ENCODE results near the gene SRPX.

DNA sequence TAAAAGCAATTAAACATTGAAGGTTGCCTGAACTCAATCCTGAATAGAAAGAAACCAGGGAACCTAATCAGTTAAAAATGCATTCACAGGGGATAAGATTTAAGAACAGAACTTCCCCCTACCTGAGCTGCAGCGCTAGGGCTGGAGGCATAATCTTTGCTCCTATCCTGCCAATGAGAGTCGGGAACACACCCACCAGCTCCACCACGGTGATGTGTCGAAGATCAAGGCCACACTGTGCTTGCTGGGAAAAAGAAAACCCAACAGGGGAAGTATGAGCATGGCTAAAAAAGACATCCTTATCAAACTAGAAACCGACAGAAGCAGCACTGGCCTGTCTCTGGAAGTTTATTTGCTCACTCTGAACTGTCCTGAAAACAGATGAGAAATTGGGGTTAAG, 66.3 kb downstream of the SRPX start:
- TF ChIP-seq EZH2 (conservative IDR thresholded peaks at IDR 0.05; ENCODE audit: low read depth, low read length) = no peak
- no peak for TF ChIP-seq FOXK2 (IDR thresholded peaks at IDR 0.05)
- TF ChIP-seq, protein P1, sequence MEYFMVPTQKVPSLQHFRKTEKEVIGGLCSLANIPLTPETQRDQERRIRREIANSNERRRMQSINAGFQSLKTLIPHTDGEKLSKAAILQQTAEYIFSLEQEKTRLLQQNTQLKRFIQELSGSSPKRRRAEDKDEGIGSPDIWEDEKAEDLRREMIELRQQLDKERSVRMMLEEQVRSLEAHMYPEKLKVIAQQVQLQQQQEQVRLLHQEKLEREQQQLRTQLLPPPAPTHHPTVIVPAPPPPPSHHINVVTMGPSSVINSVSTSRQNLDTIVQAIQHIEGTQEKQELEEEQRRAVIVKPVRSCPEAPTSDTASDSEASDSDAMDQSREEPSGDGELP (IDR thresholded peaks at IDR 0.05; ENCODE audit: borderline replicate concordance, low read depth) = no peak
- TF ChIP-seq, protein P2, sequence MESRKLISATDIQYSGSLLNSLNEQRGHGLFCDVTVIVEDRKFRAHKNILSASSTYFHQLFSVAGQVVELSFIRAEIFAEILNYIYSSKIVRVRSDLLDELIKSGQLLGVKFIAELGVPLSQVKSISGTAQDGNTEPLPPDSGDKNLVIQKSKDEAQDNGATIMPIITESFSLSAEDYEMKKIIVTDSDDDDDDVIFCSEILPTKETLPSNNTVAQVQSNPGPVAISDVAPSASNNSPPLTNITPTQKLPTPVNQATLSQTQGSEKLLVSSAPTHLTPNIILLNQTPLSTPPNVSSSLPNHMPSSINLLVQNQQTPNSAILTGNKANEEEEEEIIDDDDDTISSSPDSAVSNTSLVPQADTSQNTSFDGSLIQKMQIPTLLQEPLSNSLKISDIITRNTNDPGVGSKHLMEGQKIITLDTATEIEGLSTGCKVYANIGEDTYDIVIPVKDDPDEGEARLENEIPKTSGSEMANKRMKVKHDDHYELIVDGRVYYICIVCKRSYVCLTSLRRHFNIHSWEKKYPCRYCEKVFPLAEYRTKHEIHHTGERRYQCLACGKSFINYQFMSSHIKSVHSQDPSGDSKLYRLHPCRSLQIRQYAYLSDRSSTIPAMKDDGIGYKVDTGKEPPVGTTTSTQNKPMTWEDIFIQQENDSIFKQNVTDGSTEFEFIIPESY (CRISPR knock-in tag; IDR thresholded peaks at IDR 0.05) = no peak
- no peak for TF ChIP-seq KDM1A (CRISPR knock-in tag; IDR thresholded peaks at IDR 0.05)
- TF ChIP-seq, protein P3, sequence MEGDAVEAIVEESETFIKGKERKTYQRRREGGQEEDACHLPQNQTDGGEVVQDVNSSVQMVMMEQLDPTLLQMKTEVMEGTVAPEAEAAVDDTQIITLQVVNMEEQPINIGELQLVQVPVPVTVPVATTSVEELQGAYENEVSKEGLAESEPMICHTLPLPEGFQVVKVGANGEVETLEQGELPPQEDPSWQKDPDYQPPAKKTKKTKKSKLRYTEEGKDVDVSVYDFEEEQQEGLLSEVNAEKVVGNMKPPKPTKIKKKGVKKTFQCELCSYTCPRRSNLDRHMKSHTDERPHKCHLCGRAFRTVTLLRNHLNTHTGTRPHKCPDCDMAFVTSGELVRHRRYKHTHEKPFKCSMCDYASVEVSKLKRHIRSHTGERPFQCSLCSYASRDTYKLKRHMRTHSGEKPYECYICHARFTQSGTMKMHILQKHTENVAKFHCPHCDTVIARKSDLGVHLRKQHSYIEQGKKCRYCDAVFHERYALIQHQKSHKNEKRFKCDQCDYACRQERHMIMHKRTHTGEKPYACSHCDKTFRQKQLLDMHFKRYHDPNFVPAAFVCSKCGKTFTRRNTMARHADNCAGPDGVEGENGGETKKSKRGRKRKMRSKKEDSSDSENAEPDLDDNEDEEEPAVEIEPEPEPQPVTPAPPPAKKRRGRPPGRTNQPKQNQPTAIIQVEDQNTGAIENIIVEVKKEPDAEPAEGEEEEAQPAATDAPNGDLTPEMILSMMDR (CRISPR knock-in tag; IDR thresholded peaks at IDR 0.05) = no peak
- TF ChIP-seq SMAD3 (CRISPR knock-in tag; IDR thresholded peaks at IDR 0.05) = no peak
- TF ChIP-seq, protein P4, sequence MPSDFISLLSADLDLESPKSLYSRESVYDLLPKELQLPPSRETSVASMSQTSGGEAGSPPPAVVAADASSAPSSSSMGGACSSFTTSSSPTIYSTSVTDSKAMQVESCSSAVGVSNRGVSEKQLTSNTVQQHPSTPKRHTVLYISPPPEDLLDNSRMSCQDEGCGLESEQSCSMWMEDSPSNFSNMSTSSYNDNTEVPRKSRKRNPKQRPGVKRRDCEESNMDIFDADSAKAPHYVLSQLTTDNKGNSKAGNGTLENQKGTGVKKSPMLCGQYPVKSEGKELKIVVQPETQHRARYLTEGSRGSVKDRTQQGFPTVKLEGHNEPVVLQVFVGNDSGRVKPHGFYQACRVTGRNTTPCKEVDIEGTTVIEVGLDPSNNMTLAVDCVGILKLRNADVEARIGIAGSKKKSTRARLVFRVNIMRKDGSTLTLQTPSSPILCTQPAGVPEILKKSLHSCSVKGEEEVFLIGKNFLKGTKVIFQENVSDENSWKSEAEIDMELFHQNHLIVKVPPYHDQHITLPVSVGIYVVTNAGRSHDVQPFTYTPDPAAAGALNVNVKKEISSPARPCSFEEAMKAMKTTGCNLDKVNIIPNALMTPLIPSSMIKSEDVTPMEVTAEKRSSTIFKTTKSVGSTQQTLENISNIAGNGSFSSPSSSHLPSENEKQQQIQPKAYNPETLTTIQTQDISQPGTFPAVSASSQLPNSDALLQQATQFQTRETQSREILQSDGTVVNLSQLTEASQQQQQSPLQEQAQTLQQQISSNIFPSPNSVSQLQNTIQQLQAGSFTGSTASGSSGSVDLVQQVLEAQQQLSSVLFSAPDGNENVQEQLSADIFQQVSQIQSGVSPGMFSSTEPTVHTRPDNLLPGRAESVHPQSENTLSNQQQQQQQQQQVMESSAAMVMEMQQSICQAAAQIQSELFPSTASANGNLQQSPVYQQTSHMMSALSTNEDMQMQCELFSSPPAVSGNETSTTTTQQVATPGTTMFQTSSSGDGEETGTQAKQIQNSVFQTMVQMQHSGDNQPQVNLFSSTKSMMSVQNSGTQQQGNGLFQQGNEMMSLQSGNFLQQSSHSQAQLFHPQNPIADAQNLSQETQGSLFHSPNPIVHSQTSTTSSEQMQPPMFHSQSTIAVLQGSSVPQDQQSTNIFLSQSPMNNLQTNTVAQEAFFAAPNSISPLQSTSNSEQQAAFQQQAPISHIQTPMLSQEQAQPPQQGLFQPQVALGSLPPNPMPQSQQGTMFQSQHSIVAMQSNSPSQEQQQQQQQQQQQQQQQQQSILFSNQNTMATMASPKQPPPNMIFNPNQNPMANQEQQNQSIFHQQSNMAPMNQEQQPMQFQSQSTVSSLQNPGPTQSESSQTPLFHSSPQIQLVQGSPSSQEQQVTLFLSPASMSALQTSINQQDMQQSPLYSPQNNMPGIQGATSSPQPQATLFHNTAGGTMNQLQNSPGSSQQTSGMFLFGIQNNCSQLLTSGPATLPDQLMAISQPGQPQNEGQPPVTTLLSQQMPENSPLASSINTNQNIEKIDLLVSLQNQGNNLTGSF (CRISPR knock-in tag; IDR thresholded peaks at IDR 0.05) = no peak
